DND-41 (cell line): ENCODE results near the gene ZNF740.
"Not testable (repeated sequence)": the region's sequence is repeated elsewhere in the genome, so short reads cannot be mapped to it uniquely, and the experiment has no call there.

Source experiments
- ATAC-seq: fragments of 200-7000 bp; cut with Tn5 transposase; 3 replicates; pipeline ENCODE4 v1.9.1; 2021; ENCODE audit warnings: low read depth; ENCODE audit not compliant: insufficient read depth
- DNase-seq: peaks from one replicate; pipeline ENCODE4 v3.0.0-alpha.2; 2020
- H2AFZ ChIP-seq: 2 replicates; pipeline ENCODE4 v1.6.0; 2012; ENCODE audit warnings: low read depth, low read length
- H3K27ac ChIP-seq: 2 replicates; pipeline ENCODE4 v1.5.1; 2012; ENCODE audit warnings: low read length, inconsistent platforms
- H3K27me3 ChIP-seq: fragments of 200-600 bp; sonication (generic); 2 replicates; pipeline ENCODE4 v1.6.0; 2012; ENCODE audit warnings: low read length, mild to moderate bottlenecking, inconsistent platforms; ENCODE audit not compliant: insufficient read depth, poor library complexity
- H3K36me3 ChIP-seq: 2 replicates; pipeline ENCODE4 v1.5.1; 2012; ENCODE audit warnings: low read length, inconsistent platforms; ENCODE audit not compliant: insufficient read depth
- H3K4me1 ChIP-seq: 2 replicates; pipeline ENCODE4 v1.5.1; 2012; ENCODE audit warnings: mild to moderate bottlenecking, low read length; ENCODE audit not compliant: insufficient read depth
- H3K4me2 ChIP-seq: 2 replicates; pipeline ENCODE4 v1.6.0; 2012; ENCODE audit warnings: mild to moderate bottlenecking, moderate library complexity, low read length, inconsistent platforms; ENCODE audit not compliant: insufficient read depth
- H3K4me3 ChIP-seq, 2 experiments: fragments of 200-600 bp in 1 of 2; shearing (Covaris generic) in 1 of 2; 2 replicates each; pipeline ENCODE4 v1.5.1; 2012 to 2016; ENCODE audit warnings: inconsistent platforms in 2 of 2, low read length in 2 of 2, mild to moderate bottlenecking in 2 of 2, low read depth in 1 of 2, moderate library complexity in 1 of 2
- H3K79me2 ChIP-seq: 2 replicates; pipeline ENCODE4 v1.6.0; 2012; ENCODE audit warnings: low read length, inconsistent platforms; ENCODE audit not compliant: insufficient read depth
- H3K9ac ChIP-seq: 2 replicates; pipeline ENCODE4 v1.6.0; 2012; ENCODE audit warnings: low read depth, mild to moderate bottlenecking, inconsistent platforms, low read length, moderate library complexity
- H3K9me3 ChIP-seq: 2 replicates; pipeline ENCODE4 v1.5.1; 2012; ENCODE audit warnings: low read length, moderate library complexity, mild to moderate bottlenecking, inconsistent platforms; ENCODE audit not compliant: insufficient read depth, severe bottlenecking
- H4K20me1 ChIP-seq: 2 replicates; pipeline ENCODE4 v1.6.0; 2012; ENCODE audit warnings: low read length; ENCODE audit not compliant: insufficient read depth
- CTCF ChIP-seq: IDR thresholded peaks from 2 replicates; pipeline ENCODE4 v1.5.1; 2012; ENCODE audit warnings: borderline replicate concordance, low read length, moderate library complexity, mild to moderate bottlenecking; ENCODE audit not compliant: poor library complexity, severe bottlenecking; ENCODE audit errors: extremely low read depth
- EZH2 ChIP-seq: IDR thresholded peaks from 3 replicates; pipeline ENCODE4 v1.6.1; 2012; ENCODE audit warnings: borderline replicate concordance, low read depth, mild to moderate bottlenecking, moderate library complexity, low read length, inconsistent platforms; ENCODE audit not compliant: severe bottlenecking

ZNF740 gene

GRCh38 chr12:53161119-53161911, 19.2 kb upstream of the ZNF740 start:
- H3K36me3 ChIP-seq = no peaks in the 10 kb centered on the region
- H3K9ac ChIP-seq = no peak overlapping the region
- H3K27me3 ChIP-seq = no peaks in the 10 kb centered on the region
- H3K4me3 ChIP-seq = no peak overlapping the region
- ATAC-seq = no peak
- DNase-seq = no peak
- H3K4me2 ChIP-seq = no peak overlapping the region
- no peaks in the 10 kb centered on the region for H3K9me3 ChIP-seq
- TF ChIP-seq CTCF (no peak), EZH2 (no peak)
- H4K20me1 ChIP-seq = no peaks in the 10 kb centered on the region
- H3K4me1 ChIP-seq = peaks cover 9% of the 10 kb centered on the region
- H3K27ac ChIP-seq = no peak overlapping the region
- no peak overlapping the region for H2AFZ ChIP-seq
- H3K79me2 ChIP-seq = no peaks in the 10 kb centered on the region

GRCh38 chr12:53163008-53163407, 17.5 kb upstream of the ZNF740 start:
- DNase-seq, H3K79me2 ChIP-seq, H3K4me1 ChIP-seq, H3K27ac ChIP-seq, H3K4me3 ChIP-seq, H3K9me3 ChIP-seq, H2AFZ ChIP-seq, H3K9ac ChIP-seq, ATAC-seq, H3K36me3 ChIP-seq, H3K27me3 ChIP-seq, H4K20me1 ChIP-seq, H3K4me2 ChIP-seq: not testable (repeated sequence)

- no peak overlapping the region for H2AFZ ChIP-seq
- no peaks in the 10 kb centered on the region for H3K79me2 ChIP-seq
- no peaks in the 10 kb centered on the region for H3K36me3 ChIP-seq
- H3K27ac ChIP-seq = no peak overlapping the region
- H3K9ac ChIP-seq = no peak overlapping the region
- no peak overlapping the region for H3K4me3 ChIP-seq
- H3K4me1 ChIP-seq = no peaks in the 10 kb centered on the region
- ATAC-seq = no peak
- TF ChIP-seq CTCF (no peak), EZH2 (no peak)
- no peaks in the 10 kb centered on the region for H4K20me1 ChIP-seq
- no peak for DNase-seq
- H3K9me3 ChIP-seq = no peaks in the 10 kb centered on the region
- H3K4me2 ChIP-seq = no peak overlapping the region
- no peaks in the 10 kb centered on the region for H3K27me3 ChIP-seq
Measured at GRCh38 chr12:53166837-53167236, 13.7 kb upstream of the ZNF740 start.

- DNase-seq = no peak
- Histone ChIP-seq H4K20me1 (no peaks in the 10 kb centered on the region), H2AFZ (no peak overlapping the region), H3K4me1 (no peaks in the 10 kb centered on the region), H3K4me3 (no peak overlapping the region), H3K79me2 (no peaks in the 10 kb centered on the region), H3K27ac (no peak overlapping the region), H3K9me3 (no peaks in the 10 kb centered on the region), H3K27me3 (no peaks in the 10 kb centered on the region), H3K9ac (no peak overlapping the region), H3K36me3 (no peaks in the 10 kb centered on the region), H3K4me2 (no peak overlapping the region)
- no peak for ATAC-seq
- TF ChIP-seq EZH2 (no peak), CTCF (no peak)
Measured at GRCh38 chr12:53169644-53170043, 10.9 kb upstream of the ZNF740 start.
